Posterior cingulate gyrus (tissue), 11 donors: ENCODE results near the gene BDKRB1.

Source experiments
- DNase-seq, 10 donors: peaks; one replicate each; pipeline versions ENCODE4 v3.0.0 to v3.0.0-alpha.2; 2020 to 2021; ENCODE audit warnings: mixed read lengths in 3 of 10
- intact Hi-C: fragments of 100-400 bp; cut with DNase I; formaldehyde crosslinking; loops from one replicate; pipeline ENCODE4 v1.15.1; 2023

The BDKRB1 gene

GRCh38 chr14:96309896-96310330, 53.9 kb downstream of the BDKRB1 start:
- DNase-seq, result no peak
- intact Hi-C loops, result no loop called here

GRCh38 chr14:96310906-96311305, 54.9 kb downstream of the BDKRB1 start:
- intact Hi-C loops, result no loop called here
- no peak for DNase-seq
